HG03045 (cell line): Measurements from ENCODE around the gene CPSF4L.
"Not testable (repeated sequence)": the region's sequence is repeated elsewhere in the genome, so short reads cannot be mapped to it uniquely, and the experiment has no call there.

Source experiments
- ATAC-seq: cut with Tn5 transposase; IDR thresholded peaks from one replicate; pipeline ENCODE4 v1.9.1; 2021; ENCODE audit warnings: mild to moderate bottlenecking, moderate library complexity; ENCODE audit not compliant: unreplicated experiment

CPSF4L gene

GRCh38 chr17:73269791-73270190 is 8.1 kb upstream of the CPSF4L start:
- ATAC-seq = no peak

- ATAC-seq = no peak
Observed at GRCh38 chr17:73269329-73269615, 7.6 kb upstream of the CPSF4L start.

GRCh38 chr17:73268582-73269328 is 7.1 kb upstream of the CPSF4L start:
- ATAC-seq = no peak

GRCh38 chr17:73267648-73268537 is 6.2 kb upstream of the CPSF4L start:
- ATAC-seq = no peak

GRCh38 chr17:73266796-73267195 is 5.1 kb upstream of the CPSF4L start:
- no peak for ATAC-seq

- no peak for ATAC-seq
Observed at GRCh38 chr17:73265646-73266640, 4.3 kb upstream of the CPSF4L start.

GRCh38 chr17:73264448-73264847 is 2.8 kb upstream of the CPSF4L start:
- ATAC-seq = not testable (repeated sequence)

DNA sequence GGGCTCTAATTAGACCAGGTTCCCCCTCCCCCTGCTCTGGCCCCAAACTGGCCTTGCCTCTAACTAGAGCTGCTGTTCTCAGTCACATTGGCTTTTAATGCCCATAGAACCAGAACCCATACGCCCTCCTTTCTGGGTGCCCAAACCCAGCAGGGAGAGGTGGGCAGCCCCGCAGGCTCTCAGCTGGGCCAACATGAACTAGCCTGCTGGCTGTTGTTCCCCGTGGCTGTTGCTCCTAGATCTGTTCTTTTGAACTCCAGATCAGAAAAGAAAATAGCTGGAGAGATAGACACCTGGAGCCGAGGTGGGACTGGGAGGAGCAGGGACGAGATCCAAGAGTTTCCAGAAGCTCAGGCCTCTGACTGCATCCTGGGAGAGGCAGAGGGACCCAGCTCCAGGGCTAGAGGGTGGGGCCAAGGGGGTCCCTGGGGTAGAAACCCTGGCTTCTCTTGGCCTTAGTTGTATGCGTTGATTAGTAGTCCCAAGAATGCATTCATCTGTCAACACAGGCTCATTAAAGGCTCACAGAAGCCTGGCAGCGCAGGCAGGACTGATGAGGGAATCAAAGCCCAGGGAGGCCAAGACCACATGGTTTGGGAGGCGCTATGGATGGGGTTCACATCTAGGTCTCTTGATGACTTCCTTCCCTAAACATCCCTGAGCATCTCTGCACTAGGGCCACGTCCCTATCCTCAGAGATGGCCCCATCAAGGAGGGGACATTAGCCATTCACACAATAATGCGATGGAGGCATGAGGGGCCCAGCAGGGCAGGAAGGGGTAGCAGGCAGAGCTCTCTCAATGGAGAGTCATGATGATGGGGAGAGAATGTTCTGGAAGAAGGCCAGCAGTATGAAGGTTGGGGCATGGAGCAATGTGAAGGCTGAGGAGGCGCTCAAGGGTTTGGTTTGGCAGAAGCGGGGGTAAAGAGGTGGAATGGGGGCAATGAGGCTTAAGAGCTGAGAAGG is 1.3 kb upstream of the CPSF4L start:
- no peak for ATAC-seq

DNA sequence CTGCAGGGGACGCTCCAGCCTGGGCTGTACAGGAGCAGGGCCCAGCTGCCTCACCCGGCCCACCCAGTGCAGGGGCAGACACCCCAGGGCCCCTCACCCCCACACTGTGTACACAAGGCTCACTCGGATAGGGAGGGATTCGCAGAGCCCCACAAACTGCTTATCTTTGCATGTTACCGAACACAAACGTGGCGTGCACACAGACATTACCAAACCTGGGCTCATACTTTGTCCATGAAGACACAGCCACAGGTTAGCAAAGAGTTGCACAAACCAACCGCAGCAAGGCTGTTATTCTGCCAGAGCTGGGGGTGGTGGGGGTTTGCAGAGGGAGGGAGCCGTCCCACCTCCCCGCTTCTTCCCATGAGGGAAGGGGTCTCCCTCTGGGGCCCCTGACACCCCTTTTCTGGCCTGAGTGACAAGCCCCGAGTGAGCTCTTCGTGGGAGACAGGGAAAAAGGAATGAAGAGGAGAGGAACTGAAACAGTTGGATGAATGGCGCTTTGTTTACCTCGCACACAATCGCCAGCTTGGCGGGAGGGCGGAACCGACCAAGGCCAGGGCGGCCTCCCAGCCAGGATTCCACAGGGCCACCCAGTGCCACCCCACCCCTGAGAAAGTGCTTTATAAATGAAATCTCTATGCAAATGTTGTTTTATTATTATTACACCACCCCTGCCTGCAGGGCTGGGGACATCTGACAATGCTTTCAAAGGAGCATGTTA is 434 bp upstream of the CPSF4L start:
- no peak for ATAC-seq

GRCh38 chr17:73257516-73257915 is 4.2 kb downstream of the CPSF4L start:
- ATAC-seq = no peak

DNA sequence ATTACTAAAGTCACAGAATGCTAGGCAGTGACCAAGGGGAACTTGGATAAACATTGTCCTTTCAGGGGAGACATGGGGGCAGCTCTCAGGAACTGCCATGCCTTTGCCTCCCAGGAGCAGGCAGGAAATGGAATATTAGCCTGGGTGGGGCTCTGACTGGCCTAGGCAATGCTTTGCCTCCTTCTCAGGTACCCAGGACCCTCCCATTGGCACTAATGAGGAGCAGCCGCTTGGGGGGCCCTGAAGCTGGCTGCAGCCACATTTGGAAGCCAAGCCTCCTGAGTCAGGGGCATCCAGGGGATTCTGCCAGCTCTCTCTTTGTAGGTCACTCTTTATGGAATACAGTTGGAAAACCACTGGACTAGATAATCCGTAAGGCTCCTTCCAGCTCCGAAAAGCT is 5.5 kb downstream of the CPSF4L start:
- no peak for ATAC-seq

- no peak for ATAC-seq
Observed at GRCh38 chr17:73255671-73256181, 6.0 kb downstream of the CPSF4L start.

DNA sequence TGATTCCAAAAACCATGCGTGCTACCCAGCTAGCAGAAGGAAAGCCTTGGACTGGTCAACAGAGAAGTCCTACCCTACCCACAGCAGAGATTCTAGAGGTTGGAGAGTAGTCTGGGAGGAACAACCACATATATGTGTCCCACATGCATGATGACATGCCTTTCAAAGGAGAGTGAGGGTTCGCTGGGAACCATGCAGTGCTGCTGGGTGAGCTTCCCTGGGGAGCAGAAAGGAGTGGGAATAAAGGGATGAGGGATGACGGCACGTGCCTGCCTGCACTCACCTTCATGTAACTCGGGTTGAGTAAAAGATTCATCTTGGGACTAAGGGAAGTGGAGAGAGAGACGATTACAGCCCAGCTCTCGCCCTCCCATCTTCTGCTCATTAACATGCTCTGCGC is 9.8 kb downstream of the CPSF4L start:
- no peak for ATAC-seq

GRCh38 chr17:73250851-73251640 is 10.6 kb downstream of the CPSF4L start:
- no peak for ATAC-seq

DNA sequence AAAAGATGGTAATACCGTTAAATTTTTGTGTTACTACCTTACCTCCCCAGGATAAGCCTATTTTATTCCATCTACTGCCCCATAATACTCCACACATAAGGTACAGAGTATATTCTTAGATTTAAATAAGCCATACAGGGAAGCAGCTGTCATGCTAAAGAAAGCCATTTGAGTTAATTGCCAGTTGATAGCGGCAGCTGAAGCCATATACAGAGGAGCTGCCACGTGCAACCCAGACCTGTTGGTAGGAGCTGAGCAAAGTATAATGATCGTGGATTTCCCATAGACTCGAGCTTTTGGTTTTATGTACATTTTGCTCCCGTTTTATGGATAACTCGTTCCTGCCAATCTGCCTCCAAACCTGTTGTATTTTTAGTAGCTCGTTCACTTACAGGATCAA is 12.0 kb downstream of the CPSF4L start:
- ATAC-seq = no peak

- no peak for ATAC-seq
Observed at GRCh38 chr17:73248532-73248931, 13.1 kb downstream of the CPSF4L start.

DNA sequence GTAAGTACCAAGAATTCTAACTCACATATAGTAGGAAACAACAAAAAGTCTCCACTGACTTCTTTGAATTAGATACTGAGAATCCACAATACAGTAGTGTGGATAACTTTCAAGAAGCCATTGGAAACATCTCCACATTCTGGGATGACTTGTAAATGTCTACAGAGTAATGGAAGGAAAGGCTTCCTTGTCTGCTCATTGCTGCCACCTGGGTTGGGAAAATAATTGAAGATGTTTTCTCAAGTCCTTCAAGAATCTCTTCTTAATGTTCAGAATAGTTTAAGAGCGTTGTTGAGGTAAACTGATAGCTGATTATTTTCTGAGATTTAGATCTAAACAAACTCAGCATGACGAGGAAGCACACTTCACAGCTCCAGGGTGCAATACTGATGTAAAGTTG is 14.0 kb downstream of the CPSF4L start:
- no peak for ATAC-seq

- no peak for ATAC-seq
Observed at GRCh38 chr17:73240561-73240960, 21.1 kb downstream of the CPSF4L start.
